Measurements from ENCODE around the gene TMPRSS4.

DNA sequence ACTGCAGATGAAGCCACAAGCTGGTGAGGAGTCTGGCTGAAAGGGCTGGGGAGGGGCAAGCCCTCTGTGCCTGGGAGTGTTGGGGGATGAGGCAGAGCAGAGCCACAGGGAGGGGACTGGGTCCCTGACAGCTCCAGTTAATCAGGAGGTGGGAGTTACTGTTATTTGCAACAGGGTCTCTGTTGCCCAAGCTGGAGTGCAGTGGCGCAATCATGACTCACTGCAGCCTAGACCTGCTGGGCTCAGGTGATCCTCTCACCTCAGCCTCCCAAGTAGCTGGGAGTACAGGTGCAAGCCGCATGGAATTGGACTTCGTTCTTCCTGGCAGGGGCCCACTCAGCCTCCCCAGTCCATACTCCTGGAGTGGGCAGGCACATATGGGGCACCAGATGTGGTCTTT, 91.9 kb downstream of the TMPRSS4 start:
- TF ChIP-seq, protein P1, sequence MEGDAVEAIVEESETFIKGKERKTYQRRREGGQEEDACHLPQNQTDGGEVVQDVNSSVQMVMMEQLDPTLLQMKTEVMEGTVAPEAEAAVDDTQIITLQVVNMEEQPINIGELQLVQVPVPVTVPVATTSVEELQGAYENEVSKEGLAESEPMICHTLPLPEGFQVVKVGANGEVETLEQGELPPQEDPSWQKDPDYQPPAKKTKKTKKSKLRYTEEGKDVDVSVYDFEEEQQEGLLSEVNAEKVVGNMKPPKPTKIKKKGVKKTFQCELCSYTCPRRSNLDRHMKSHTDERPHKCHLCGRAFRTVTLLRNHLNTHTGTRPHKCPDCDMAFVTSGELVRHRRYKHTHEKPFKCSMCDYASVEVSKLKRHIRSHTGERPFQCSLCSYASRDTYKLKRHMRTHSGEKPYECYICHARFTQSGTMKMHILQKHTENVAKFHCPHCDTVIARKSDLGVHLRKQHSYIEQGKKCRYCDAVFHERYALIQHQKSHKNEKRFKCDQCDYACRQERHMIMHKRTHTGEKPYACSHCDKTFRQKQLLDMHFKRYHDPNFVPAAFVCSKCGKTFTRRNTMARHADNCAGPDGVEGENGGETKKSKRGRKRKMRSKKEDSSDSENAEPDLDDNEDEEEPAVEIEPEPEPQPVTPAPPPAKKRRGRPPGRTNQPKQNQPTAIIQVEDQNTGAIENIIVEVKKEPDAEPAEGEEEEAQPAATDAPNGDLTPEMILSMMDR (IDR thresholded peaks at IDR 0.05) = no peak
- no peak for TF ChIP-seq EZH2 (IDR thresholded peaks at IDR 0.05; ENCODE audit: borderline replicate concordance, insufficient read depth, low read depth, low read length, poor library complexity, severe bottlenecking)

Data from B cell (primary cell).